ENCODE data around the gene BCAP29.
"Not testable (repeated sequence)": the region's sequence is repeated elsewhere in the genome, so short reads cannot be mapped to it uniquely, and the experiment has no call there.

The BCAP29 gene, protein sequence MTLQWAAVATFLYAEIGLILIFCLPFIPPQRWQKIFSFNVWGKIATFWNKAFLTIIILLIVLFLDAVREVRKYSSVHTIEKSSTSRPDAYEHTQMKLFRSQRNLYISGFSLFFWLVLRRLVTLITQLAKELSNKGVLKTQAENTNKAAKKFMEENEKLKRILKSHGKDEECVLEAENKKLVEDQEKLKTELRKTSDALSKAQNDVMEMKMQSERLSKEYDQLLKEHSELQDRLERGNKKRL
- 0.54 to 2.3 (median 0.63) reads per million in 3 experiments for total RNA-seq

DNA sequence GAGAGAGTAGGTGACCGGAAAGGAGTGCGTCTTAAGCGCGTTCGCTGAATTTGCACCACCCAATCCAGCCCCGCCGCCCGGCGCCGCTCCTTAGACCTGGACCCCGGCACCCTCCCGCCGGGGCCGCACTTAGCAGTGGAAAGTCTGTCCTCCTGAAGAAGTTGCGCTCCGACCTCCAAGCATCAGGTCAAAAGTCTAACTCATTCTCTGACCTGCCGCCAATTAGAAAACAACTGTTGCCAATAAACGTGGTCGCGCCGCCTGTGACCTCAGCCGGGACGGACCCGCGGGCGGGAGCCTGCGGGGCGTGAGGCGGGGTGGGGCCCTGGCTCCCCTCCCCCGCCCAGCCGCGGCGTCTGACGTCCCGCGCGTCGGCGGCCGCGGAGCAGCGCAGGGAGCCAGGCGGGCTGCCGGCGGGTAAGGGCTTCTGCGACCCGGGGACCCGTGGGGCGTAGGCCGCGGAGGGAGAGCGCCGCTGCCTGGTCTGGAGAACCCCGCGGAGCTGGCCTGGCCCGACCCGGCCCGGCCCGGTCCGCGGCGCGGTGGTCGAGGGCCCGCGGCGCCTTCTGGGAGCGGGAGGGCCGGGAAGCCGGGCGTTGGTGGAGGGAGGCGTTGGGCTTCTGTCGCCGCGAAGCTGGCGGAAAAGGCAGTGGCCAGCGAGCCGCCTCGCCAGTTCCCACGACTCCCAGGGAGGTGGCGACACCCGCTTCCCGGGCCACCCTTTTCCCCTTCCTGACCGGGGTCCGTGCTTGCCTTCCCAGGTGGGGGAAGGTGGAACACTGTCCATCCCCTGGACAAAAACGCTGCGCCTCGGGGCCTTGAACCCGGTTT, at the start of gene BCAP29:
Gene BCAP29 (plus strand): TSS at position 362 of the 831 bp plus-strand sequence. CDS start 527 bp downstream, outside the sequence.
- peak; percentile 71 for DNase-seq

GRCh38 chr7:107530751-107531150, 49.3 kb upstream of the BCAP29 start:
- no peak for DNase-seq

DNA sequence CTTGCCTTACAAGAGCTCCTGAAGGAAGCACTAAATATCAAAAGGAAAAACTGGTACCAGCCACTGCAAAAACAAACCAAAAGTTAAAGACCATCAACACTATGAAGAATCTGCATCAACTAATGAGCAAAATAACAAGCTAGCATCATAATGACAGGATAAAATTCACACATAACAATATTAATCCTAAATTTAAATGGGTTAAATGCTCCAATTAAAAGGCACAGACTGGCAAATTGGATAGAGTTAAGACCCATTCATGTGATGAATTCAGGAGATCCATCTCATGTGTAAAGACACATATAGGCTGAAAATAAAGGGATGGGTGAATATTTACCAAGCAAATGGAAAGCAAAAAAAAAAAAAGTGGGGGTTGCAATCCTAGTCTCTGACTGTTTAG, 45.9 kb upstream of the BCAP29 start:
- DNase-seq, result no peak

- DNase-seq, result not testable (repeated sequence)
Observed at GRCh38 chr7:107537228-107537627, 42.8 kb upstream of the BCAP29 start.

DNA sequence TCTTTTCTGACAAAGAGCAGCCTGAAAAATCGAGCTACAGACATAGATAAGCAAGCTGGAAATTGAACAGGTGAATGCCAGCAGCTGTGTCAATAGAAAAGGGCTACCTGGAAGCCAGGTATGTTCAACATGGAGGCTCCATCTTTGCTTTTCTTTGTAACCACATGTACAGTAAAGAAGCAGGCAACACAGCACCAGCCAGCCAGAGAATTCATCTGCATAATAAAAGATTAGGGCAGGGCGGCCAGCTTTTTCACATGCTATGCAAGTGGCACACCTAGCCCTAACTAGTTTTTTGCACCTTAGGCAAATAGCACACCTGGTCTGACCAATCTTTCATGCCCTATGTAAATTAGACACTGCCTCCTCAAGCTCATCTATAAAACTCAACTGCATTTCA, 42.0 kb upstream of the BCAP29 start:
- no peak for DNase-seq

DNA sequence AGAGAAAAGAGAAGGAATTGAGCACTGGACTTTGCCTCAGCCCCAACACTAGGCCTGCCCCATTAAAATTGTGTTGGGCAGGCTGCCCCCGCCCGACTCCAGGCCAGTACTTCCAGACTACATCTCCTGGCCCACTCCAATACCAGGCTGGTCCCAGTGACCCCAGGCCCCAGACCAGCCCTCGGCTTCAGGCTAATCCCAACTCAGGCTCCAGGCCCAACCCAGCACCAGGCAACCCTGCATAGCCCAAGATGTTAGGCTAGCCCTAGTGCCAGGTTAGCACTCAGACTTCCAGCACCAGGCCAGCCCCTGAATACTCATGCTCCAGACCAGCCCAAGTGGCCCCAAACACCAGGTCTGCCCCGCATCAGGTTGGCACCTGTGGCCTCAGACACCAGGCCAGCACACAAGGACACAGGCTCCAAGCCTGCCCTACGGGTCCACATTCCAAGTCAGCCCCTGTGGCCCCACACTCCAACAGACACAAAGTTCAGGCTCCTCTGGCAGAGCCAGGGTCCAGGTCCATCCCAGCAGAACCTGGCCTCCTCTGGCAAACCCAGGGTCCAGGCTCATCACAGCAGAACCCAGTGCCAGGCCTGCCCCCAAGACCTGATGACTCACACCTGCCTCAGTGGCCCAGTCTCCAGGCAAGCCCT, 36.6 kb upstream of the BCAP29 start:
- DNase-seq, result no peak

DNA sequence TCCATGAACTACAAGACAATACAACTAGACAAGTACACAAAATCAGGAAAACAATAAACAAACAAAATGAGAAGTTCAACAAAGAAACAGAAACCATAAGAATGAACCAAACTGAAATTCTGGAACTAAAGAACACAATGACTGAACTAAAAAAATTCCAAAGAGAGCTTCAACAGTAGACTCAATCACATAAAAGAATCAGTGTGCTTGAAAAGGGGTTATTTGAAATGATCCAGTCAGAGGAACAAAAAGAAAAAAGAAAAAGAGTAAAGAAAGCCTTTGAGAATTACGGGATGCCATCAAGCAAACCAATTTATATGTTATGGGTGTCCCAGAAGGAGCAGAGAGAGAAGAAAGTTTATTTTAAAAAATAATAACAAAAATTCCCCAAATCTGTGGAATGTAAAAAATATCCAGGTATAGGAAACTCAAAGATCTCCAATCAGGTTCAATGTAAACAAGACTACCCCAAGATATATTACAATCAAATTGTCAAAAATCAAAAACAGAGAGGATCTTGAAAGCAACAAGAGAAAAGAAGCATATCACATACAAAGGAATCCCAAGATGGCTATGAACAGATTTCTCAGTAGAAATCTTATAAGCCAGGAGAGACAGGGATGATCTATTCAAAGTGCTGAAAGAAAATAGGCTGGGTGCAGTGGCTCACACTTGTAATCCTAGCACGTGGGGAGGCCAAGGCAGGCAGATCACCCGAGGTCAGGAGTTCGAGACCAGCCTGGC, 35.0 kb upstream of the BCAP29 start:
- no peak for DNase-seq

GRCh38 chr7:107551936-107552335, 28.1 kb upstream of the BCAP29 start:
- DNase-seq, result no peak

- DNase-seq, result no peak
Observed at GRCh38 chr7:107555893-107556292, 24.2 kb upstream of the BCAP29 start.

- no peak for DNase-seq
Observed at GRCh38 chr7:107559864-107560263, 20.2 kb upstream of the BCAP29 start.

DNA sequence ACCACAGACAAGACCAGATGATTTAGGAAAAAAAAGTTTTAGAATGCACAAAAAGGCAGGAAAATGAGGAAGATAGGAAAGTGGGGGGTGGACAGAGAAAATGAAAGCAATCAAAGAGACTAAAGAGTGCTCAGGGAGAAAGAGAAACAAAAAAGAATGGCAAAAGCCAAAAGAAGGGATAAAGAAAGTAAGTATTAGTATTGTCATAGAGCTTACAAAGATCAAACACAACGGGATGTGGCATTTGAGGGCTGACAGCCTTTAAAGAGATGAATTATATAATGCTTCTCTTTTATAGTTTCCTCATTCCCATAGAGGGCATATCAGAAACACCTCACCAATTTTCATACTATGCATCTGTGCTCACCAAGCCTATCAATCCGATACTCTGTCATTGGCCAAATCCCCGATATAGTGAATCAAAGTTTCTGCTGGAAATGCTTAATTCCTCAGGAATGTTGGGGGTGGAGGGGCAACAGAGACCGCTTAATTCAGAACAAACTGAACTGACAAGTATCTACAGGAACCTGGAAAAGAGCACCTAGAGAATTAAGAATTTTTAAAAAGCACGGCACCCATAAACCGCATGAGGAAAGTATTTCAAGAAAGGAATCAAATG, 19.0 kb upstream of the BCAP29 start:
- DNase-seq, result peak; percentile 75

GRCh38 chr7:107563081-107563774, 16.8 kb upstream of the BCAP29 start:
- DNase-seq, result peak; percentile 13

DNA sequence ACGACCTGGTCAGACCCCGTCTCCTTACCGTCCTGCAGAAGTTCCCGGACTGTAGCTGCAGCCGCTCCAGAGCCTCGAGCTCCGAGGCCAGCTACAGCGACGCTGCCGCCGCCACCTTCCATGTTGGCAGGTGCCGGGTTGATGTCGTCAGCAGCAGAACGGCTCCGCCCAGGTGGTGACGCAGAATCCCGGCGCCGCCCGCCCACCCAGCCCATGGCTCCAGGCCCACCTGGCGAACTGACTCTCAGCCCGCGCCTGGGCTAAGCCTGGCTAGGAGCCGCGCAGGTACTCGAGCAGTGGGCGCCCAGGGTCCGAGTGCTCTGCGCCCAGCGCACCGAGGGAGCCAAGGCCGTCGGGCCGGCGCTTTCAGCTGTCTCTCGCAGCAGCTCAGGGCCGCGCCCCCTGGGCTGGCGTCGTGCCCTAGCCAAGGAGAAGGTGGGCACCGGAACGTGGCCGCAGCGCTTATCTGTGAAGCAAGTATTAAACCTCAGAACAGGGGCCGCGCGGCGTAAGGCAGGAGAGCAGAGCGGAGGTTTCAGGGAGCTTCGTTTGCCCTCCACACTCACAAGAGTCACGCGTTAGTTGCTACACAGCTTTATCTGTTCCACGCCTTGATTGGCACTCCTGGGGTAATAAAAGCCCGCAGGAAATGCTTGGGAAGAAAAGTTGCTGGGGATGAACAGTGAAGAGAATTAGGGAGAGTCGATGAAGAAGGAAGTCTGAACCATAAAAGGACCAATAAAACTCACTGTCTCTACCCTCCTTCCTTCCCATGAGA, 16.1 kb upstream of the BCAP29 start, which contains the start of the genes COG5 and DUS4L:
Gene COG5 (minus strand): TSS at position 146 of the 778 bp plus-strand sequence. CDS start 24 bp downstream, at position 122.
Gene DUS4L (plus strand): TSS at position 197 of the 778 bp plus-strand sequence. CDS start 3,100 bp downstream, outside the sequence.
- peak; percentile 79 for DNase-seq

DNA sequence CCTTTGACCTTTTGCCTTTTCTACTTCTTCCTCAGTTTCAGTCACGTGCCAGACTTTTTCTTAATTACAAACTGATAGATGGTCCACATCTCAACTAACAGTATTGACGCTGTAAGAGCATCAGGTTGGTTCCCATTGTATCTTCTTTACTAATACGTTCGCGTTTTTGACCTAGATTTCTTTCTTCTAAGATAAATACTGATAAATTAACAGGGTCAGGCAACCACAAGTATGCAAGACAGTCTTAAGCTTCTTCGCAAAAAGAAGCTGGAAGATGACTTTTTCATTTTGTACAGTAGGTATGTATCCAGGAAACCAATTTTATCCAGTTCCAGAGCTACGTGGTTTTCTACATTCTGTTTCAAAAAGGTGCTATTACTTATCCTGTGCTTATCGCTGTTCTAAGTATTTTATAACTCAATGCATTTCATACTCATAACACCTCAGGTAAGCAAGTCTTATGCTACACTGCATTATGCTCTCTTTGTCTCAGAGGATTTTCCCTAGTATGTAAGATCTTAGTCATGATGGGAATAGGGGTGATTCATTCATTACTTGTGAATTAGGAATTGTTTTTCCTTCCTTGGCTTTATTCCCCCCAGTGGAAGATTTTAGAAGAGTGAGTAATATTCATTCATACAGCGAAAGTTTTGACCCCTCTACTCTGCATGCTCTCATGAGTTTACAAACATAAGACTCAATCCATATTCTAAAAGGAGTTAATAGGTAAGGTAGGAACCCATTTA, 15.3 kb upstream of the BCAP29 start:
- DNase-seq, result no peak

DNA sequence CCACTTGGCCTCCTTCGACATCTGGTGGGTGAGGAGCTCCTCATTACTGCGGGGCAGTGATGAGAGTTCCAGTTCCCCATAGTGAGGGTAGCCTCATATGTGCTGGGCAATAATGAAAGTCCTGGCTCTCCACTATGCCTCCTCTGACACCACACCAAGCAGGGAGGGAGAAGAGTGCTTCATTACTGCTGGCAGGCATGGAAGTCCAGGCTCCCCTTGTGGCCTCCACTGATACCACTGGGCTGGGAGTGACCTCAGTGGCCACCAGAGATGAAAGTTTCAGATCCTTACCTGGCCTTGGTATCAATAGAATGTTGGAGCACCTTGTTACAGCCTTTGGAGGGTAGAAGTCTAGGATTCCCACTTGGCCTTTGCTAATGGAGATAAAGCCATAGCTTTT, 9.7 kb upstream of the BCAP29 start:
- no peak for DNase-seq

DNA sequence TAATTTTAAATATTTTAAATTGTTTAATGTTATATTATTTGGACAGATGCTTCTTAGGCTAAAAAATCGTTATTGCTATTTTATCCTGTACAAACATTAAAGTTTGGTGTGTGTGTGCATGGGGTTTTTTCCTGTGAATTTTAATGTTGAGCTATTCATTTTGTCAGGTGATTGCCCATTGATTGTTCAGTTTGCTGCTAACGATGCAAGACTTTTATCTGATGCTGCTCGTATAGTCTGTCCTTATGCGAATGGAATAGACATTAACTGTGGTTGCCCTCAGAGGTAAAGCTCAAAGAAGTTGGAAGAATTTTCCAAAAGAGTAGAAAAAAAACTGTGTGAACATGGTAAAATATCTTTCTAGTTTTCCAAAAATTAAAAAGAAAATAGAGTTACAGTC, 6.5 kb upstream of the BCAP29 start:
- no peak for DNase-seq

- no peak for DNase-seq
Observed at GRCh38 chr7:107579554-107579884, 527 bp upstream of the BCAP29 start.

- DNase-seq, result no peak
Observed at GRCh38 chr7:107580716-107581383, 804 bp downstream of the BCAP29 start.

DNA sequence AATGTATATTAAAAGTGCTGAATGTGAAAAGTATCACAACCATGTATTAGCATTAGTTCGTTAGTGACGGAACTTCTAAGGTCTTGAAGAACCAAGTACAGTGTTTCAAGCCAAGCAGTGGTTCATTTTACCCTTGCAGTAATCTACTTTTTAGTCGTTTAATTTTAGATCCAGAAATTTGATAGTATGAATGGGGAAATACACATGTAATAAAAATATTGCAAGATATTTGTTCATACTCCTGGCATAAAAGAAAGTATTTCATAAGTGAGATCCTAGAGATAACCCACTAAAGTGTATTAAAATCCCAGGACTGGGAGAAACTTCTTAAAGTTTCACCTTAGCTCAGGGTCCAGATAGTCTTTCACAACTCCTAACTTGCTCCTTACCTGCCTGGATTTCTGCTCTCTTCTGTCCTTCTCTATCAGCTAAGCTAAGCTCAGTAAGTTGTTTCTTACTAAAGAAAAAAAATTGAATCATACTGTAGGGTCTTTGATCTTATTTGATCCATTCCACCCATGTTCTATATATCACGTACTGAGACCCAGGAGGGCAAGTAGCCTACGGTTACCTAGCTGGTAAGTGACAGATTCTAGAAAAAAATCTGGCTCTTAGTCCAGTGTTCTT, 1.5 kb downstream of the BCAP29 start:
- DNase-seq, result no peak
